ENCODE results near the gene GRID2.

GRCh38 chr4:93813092-93813491 lies 1509.3 kb downstream of the GRID2 start:
- no peak for TF ChIP-seq CTCF (IDR thresholded peaks at IDR 0.05)
- TF ChIP-seq EP300 (IDR thresholded peaks at IDR 0.05): no peak
- no peak for TF ChIP-seq POLR2A (IDR thresholded peaks at IDR 0.05)
- no peak for TF ChIP-seq POLR2AphosphoS5 (IDR thresholded peaks at IDR 0.05)

Measured in upper lobe of left lung (tissue), 4 donors.